Daoy (cell line): Measurements from ENCODE around the gene ABLIM2. TPM values are rescaled to one million over a fixed set of nuclear protein-coding genes. Genes with fewer than 3 reads are reported as not detected.

Experiments used
- DNase-seq: peaks from one replicate; pipeline ENCODE4 v3.0.0-alpha.2; 2015; ENCODE audit warnings: low read depth
- total RNA-seq: library from RNA; depleted of rRNA; stranded (reverse); fragments of >200 nt; shearing (Covaris generic); gene quantifications from 2 replicates; pipeline ENCODE4 v1.2.3, GENCODE V29; 2014

The ABLIM2 gene
- total RNA-seq, 1 experiment from 2014 or later, result 0.23 TPM

DNA sequence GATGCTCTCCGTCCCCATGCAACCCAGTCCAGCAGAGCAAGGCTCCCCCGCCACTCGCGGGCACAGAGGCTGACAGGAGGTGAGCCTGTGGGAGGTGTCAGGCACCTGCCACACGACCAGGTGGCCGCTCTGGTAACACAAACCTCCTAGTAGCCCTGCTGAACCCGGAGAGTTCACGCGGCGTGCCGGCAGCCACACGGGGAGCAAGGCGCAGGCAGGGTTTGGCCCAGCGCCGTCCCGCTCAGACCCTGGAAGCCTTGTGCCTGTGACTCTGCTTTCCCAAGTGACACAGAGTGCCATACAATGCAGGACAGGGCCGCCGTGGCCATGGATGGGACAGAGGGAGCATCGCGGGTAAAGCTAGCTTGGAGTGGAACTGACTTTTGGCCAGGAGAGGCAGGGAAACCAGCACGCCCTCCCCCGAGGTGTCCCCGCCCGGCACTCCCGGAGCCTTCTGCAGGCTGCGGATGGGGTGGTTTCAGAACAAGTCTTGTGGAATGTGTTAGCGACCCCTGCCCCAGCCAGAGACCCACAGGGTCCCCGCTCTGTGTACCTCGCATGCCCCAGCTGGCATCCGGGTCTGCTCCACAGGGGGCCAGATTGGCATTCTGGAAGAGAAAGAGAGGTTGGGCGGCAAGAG, 174.2 kb downstream of the ABLIM2 start:
- DNase-seq, result no peak

DNA sequence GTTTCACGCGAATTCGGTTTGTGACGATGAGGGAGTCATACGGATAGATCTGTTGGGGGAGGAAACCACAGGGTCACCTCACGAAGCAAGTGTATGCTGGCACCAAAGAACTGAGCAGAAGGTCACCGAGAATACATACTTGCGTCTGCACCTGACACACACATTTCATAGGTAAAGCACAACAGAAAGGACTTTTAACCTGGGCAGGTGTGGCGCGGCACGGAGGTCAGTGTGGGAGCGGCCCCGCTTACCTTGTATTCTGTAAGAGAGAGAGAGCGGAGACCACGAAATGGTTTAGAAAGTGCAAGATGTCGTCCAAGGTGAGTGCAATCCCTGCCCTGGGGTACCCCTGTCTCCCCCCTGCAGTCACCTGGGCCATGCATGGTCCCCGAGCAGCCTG, 175.3 kb downstream of the ABLIM2 start:
- DNase-seq, result no peak

DNA sequence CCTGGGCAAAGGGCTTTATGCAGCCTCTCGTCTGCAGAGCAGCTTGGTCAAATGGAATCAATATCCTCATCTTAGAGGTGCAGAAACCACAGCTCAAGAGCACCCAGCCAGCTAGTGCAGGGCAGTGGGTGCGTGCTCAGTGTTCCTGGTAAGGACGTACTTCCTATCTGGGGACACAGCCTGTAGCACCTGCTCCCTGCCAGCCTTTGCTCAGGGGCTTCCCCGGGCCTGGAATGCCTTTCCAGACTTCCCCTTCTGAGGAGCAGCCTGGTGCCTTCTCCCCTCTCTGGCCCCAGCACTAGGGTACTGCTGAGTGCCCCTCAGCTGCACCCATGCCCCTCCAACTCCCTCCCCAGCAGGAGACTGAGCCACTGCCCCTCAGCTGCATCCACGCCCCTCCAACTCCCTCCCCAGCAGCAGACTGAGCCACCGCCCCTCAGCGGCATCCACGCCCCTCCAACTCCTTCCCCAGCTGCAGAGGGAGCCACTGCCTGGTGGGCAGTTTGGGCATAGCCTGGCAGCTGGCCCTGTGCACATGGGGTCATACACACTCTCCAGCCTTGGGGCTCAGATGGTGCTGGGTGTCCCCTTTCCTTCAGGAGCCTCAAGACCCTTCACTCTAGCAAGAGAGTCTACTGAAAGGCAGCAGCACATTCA, 176.7 kb downstream of the ABLIM2 start:
- no peak for DNase-seq

DNA sequence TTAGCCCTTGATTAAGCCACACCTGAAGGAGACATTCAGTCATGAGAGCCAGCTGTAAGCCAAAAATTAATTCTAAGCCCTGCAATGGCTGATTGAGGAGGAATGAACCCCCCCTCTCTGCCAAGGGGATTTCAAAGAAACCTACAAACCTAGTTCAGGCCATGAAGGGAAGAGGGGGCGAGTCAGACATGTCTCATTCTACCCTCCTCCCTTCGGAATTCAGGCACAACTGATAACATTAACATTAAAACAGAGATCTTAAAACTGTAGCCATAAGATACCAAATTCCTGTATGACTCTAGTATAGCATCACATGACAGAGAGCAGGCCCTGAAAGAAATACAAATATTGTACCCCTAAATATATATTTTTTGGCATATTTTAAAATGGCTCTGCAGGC, 178.6 kb downstream of the ABLIM2 start:
- peak; percentile 25 for DNase-seq

DNA sequence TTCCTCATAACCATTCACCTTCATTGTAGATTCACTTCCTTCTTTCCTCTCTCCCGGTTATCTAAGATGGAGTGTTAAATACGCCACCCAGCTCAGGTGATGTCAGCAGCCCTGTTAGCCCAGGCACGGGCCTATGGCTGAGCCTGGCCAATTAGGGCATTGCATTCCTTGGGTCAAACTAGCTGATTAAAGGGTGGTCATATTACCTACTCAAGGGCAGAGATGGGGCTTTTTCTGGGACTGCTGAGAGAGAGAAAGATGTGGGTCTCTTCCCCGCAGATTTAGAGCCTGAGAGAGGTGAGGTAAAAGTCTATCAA, 179.0 kb downstream of the ABLIM2 start:
- DNase-seq, result no peak

DNA sequence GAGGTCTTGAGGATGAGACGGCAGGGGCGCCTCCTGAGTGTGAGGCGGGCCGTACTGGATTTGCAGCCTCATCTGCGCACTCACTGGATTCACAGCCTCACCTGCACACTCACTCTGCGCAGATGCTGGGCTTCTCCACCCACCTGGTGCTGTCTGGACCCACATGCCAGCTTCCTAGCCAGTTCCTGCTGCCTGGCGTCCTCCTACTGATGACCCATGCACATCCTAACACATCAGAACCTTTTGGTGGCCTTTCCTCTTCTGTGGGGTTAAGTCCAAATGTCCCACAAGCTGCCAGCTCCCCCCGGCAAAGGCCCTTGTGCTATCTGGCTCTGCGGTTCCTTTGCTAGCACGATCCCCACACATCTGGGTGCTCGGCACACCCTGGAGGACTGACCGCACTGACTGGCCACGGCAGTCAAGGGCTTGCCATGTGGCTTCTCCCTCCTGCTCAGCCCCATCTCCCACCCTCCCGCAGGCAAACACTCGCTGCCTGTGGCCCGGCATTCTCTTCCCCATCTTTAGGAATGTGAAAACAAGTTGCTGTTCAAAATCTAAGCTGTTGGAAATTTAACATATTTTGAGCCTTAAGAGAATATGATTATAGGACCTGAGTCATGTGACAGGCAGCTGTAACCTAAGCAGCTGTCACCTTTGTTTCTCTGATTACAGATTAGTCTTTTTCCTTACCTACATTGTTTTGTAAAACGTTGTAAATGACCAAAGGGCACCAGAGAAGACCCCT, 179.5 kb downstream of the ABLIM2 start:
- peak; percentile 17 for DNase-seq

DNA sequence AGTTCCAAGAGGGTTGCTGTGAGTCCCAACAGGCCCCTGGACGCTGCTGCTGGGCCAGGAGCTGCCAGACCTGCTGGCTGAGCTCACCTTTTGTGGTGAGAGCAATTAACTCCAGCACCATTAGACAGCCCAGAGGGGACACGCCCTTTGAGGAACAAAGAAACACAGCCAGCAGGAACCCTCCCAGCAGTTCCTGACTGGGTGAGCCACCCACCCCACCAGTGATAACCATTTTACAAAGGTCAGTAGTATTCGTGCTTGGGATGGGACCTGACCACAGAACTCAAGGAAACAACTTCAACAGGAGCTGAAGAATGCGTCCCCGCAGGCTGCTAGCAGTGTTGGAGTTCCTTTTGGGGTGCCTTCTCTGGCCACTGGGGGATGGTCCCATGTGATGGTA, 180.1 kb downstream of the ABLIM2 start:
- peak; percentile 74 for DNase-seq

DNA sequence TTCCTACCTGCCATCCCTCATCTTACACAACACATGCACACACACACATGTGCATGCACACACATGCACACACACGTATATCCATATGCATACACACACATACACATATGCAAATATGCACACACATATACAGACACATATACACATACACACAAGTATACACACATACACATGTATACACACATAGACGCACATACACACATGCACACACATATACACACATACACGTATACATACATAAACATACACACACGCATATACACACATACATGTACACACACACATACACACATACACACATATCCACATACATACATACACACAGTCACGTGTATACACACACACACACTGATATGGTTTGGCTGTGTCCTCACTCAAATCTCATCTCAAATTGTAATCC, 182.0 kb downstream of the ABLIM2 start:
- no peak for DNase-seq

DNA sequence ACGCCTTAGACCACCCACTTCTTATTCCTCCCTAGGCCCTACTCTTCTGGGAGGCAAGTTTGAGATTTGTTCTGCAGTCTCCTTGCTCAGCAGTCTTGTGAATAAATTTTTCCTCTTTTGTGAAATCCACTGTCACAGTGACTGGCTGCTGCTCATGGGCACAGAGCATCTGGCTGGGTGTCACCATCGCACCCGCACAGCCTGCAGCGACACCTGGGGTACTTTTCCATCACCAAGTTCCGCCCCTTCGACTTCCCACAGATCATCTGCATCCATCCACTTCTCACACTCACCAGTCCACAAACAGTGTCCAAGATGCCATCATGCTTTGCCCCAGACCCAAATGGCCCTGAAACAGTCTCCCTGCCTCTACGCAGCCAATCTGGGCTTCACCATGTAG, 182.6 kb downstream of the ABLIM2 start:
- DNase-seq, result no peak

DNA sequence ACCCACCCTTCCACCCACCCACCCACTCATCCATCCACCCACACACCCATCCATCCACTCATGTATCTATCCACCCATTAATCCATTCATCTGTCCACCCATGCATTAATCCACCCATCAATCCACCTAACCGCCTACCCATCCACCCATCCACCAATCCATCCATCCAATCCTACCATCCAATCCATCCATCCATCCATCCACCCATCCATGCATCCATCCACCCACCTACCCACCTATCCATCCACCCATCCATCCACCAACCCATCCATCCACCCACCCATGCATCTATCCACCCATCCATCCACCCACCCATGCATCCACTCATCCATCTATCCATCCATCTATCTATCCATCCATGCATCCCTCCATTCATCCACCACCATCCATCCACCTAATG, 184.2 kb downstream of the ABLIM2 start:
- no peak for DNase-seq

DNA sequence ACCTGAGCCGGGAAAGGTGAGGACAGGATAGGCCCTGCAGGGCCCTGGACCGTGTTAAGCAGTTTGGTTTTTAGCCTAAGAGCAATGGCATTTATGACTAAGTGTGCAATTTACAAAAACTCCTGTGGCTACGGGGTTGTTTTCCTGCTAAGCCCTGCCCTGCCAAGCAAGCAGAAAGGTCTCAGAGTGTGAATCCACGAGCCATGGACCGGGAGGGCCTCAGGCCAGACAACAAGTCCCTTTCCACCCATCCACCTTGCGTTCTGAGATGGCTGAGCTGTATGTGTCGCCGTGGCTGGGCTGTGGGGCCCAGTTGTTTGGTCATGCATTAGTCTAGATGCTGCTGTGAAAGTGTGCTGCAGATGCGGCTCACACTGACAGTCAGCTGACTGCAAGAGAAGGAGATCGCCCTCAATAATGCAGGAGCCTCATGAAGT, 185.1 kb downstream of the ABLIM2 start:
- DNase-seq, result peak; percentile 71

DNA sequence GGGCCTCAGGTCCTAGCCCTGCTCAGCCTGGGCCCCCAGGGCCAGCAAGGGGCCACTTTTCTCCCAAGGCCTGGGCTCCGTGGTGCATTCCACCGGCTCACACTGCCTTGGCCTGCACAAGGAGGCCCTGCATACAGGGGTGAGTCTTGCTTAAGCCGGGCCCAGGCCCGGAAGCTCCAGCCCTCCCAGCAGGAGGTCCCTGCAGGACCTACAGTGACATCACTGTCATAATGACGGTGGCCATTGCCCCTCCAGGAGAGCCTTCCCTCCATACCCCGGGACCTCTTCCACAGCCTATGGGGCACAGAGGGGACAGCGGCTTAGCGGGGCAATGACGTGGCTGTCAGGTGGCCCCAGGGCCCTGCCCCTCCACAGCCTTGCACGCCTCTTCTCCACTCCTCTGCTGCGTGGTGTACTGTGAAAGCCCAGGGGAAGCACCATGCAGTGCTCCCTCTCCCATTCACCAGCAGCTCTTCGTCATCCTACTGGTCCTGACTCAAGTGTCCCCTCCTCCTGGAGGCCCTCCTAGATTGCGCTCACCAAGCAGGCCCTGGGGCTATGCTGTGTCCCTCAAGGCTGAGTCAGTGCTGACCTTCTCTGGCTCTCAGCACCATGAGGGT, 186.6 kb downstream of the ABLIM2 start:
- peak; percentile 60 for DNase-seq

DNA sequence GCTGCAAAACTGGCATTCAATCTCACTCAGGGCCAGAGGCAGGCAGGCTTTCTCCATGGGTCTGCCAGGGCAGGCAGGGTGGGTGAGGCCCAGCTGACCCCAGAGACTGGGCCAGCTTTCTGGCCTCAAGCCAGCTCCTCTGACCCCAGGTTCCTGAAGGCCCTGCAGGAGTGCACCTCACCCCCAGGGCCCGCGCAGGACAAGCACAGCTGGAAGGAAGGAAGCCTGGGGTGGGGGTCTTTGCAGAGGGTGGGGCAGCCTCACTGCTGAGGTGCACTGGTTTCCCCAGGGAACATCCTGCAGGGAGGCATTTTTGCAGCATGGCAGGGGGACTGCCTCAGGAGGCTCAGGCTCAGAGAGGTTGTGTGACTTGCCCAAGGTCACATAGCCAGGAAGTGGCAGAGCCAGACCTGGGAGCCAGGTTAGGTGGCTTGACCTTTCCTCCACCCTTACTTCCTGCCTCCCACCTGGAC, 187.4 kb downstream of the ABLIM2 start:
- no peak for DNase-seq

DNA sequence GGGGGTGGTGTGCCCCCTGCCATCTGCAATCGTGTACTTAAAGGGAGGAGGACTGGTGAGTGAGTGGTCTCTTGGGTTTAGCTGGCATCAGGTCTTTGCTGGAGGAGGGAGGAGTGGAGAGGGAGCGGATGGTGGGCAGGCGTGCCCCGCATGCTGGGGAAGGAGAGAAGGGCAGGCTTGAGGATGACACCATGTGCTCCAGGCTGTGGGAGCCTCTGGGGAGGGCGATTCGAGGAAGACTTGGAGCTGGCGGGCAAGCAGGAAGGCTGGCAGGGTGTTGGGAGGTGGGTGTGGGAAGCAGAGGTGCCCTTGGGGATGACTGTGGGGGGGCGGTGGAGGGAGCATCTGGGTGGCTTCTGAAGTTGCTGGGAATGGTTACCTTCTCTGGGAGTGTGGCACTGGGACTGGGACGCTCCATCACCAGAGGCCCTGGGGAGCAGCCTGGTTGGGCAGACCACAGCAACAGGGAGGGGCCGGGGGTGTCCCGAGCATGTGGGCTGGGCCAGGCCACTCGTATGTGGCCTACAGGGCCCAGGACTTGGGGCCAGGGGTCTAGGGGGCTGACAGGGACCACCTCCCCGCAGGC, 188.2 kb downstream of the ABLIM2 start:
- peak; percentile 72 for DNase-seq

DNA sequence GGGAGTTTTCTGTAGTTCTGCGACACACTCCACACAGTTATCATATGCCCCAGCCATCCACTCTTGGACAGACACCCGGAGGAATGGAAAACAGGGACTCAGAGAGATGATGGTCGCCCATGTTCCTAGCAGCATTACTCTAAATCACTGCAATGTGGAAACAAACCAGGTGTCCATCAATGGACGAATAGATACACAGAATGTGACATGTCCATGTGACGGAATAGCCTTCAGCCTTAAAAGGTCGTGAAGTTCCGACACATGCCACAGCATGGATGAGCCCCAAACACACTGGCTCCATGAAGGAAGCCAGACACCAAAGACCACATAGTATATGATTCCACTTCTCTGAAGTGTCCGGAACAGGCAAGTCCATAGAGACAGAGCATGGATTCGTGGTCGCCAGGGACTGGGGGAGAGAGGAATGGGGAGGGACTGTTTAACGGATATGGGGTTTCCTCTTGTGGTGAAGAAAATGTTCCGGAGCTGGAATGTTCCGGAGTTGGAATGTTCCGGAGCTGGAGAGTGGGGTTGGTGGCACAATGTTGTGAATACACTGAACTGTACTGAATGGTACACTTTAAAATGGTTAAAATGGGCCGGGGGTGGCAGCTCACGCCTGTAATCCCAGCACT, 190.2 kb downstream of the ABLIM2 start:
- no peak for DNase-seq

DNA sequence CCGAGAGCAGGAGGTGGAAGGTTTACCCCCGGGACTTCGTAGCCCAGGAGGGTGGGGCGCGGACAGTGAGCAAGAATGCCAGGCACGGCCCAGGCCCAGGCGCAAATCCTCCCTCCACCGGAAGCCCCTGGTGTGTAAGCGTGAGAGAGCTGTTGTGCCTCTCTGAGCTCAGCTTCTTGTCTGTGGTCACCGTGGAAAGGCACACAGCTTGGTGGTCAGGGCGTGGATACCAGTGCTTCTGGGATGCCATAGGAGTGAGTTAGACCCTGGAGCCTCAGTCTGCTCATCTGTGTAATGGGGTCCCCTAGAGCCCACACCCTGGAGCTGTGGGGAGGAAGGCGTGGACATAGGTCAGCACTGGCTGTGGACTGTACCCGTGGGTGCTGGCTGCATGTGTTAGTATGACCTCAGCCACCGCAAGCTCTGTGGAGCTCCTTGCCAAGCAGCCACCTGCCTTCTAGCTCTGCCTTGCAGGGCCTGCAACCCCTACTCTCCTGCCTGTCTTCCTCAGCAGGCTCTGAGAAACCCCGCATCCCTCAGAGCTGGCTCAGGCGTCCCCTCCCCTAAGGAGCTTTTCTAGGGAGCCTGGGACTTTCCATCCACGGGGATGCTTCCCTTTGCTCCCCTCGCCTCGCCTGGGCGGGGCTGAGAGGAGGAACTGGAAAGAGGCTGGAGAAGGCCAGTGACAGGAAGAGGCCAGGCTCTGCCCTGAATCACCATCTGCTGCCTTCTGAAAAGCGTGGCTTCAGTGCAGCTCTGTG, 190.9 kb downstream of the ABLIM2 start:
- DNase-seq, result peak; percentile 74

DNA sequence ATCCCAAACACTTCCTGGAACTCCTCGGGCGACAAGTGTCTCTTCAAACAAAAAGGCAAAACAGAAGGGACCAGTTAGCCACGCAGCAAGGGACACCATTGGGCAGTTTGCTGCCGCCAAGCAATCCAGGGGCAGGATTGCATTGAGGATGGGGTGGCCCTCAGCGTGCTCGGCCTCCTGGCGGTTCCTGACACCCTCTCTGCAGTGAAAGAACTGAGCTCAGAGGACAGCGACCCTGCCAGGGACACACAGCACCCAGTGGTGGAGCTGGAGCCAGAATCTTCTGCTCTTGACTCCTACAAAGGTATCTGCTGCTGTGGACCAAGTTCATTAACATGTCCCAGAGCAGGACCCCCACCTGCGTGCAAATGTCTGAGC, 191.6 kb downstream of the ABLIM2 start:
- DNase-seq, result no peak

DNA sequence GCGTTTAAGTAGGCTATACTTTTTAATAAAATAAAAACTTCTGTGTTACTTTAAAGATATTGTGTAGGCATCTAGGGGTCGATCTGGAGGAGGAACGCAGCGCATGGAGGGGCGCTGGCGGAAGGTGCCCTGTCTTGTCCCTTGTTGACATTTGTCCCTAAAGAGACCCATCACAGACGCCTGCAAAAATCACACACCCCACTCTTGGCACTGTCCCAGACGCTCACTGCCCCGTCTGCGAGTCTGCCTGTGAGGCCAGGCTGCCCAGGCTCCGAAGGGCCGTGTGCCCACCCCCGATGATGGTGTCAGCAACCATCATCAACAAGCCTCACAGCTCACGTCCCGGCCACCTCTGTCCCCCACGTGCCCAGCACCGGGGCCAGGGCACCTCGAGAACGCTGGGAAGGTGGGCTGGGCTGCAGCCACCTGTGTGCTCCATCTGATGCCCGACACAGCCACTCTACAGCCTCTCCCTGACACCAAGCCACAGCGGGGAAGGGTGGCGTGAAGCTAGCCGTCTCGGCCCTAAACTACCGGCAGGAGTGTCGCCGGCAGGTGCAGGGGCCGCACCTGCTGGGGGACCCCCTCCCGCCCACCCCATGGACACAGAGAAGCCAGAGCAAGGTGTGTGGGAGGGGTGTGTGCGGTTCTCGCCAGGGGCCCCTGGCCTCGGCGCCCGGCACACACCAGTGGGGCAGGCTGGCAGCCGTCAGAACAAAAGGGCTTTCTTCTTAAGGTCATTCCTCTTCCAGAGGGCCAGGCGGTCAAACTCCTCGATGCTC, 192.1 kb downstream of the ABLIM2 start:
- no peak for DNase-seq

DNA sequence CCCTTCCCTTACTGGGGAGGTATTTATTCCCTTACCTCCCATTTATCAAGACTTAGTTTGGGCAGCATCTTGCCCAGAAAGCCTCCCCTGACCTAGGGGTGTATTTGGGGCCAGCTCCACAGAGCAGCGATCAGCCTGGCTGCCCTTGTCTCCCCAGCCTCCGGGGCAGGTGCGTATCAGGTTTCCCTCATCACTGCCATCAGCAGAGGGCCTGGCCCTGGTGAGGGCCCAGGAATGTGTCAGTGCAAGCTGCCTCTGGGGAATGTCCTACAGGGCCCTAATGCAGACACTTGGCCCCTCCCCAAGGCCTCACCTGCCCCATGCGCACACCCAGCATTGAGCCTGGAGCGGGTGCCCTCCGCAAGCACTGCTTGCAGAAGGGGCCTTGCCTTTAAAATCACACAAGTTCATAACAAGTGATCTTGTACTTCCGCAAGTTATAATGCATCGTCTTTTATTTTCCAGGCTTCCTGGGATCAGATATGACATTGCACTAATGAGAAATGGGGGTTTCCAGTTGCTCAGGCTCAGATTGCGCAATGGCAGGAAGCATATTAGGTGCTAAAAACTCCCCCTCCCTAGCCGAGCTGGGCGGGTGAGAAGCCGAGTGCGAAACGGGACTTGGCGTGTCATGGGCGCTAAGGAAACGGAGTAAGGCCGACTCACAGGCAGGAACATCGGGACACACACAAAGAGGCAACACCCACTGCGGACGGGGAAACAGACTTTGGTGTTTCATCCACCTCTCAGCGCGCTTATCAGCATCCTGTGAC, 193.5 kb downstream of the ABLIM2 start:
- peak; percentile 82 for DNase-seq
